Hematopoietic multipotent progenitor cell treated with erythropoietin and hydrocortisone succinate and interleukin-3 and kit ligand, for 17 days (in vitro differentiated cells): ENCODE results near the gene CCBE1.
"Not testable (repeated sequence)": the region's sequence is repeated elsewhere in the genome, so short reads cannot be mapped to it uniquely, and the experiment has no call there.

ENCODE experiments used
- DNase-seq: peaks from one replicate; pipeline ENCODE4 v3.0.0-alpha.2; 2015; ENCODE audit warnings: low spot score

Gene CCBE1

GRCh38 chr18:59681521-59682004, 15.7 kb downstream of the CCBE1 start:
- DNase-seq: no peak

DNA sequence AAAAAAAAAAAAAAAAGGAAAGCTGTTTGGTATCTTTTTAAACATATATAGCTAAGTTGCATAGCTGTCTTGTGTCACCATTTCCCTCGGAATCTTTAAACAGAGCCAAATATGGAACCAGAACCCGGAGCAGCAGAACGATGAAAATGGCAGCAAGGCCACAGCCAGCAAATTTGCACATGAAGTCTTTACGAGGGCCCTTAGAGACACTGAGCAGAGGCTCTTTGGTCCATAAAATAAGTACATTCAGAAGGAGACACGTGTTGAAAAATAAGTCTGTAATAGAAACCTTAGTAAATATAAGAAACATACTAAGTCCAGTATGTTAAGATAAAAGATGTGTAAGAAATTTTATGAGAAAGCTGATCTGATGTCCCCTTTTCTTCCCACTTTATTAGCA, 16.2 kb downstream of the CCBE1 start:
- no peak for DNase-seq

DNA sequence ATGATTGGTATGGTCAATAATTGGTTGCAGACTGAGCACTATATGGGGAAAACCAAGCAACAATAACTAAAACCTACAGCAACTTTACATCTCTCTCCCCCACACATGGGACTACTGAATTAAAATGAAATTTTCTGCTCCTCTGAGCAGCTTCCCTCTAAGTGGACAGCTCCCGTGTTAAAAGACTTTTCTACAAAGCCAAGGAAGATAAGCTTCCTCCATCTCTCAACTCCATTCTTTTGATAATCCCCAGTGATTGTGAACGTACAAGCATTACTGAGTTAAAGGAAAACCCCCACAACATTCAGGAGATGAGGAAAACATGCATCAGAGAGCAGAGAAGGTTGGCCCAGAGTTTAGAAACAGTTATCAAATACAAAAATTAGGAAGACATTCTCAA, 21.9 kb downstream of the CCBE1 start:
- no peak for DNase-seq

DNA sequence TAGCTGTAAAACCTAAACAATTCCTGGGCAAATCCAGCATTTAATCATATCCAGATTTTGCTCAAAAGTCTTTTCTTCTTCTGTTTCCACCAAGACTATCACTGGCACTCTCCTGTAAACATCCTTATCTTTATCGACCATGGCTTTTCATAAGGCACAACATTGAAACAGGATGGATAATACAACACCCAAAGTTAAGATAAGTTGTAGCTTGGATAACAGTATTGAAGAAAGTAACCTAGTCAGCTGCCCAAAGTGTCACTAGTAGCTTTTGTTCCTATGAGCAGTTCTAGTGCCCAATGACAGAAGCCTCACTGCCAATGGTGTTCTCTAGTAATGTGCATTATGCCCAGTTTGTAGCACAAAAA, 22.3 kb downstream of the CCBE1 start:
- no peak for DNase-seq

- DNase-seq: no peak
Measured at GRCh38 chr18:59674186-59674902, 22.9 kb downstream of the CCBE1 start.

DNA sequence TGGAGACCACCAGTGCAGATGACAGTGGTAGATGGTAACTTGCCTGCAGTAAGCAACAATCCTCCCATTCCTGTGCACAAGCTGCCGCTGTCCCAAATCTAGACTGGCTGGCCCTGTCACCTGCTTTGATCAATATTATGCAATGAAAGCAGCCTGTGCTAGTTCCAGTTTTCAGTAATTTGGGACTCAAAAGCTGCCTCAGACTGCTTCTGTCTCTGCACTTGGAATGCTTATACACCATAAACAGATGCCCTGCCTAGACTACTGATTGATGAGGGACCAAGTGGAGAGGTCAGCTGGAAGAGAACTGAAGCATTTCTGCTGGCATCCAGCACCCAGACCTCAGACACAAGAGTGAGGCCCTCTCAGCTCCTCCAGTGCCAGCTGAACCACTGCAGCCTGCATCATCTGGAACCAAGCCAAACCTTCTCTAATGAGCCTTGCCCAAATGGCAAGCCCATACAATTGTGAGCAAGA, 24.9 kb downstream of the CCBE1 start:
- no peak for DNase-seq

GRCh38 chr18:59671551-59671950, 25.7 kb downstream of the CCBE1 start:
- no peak for DNase-seq

DNA sequence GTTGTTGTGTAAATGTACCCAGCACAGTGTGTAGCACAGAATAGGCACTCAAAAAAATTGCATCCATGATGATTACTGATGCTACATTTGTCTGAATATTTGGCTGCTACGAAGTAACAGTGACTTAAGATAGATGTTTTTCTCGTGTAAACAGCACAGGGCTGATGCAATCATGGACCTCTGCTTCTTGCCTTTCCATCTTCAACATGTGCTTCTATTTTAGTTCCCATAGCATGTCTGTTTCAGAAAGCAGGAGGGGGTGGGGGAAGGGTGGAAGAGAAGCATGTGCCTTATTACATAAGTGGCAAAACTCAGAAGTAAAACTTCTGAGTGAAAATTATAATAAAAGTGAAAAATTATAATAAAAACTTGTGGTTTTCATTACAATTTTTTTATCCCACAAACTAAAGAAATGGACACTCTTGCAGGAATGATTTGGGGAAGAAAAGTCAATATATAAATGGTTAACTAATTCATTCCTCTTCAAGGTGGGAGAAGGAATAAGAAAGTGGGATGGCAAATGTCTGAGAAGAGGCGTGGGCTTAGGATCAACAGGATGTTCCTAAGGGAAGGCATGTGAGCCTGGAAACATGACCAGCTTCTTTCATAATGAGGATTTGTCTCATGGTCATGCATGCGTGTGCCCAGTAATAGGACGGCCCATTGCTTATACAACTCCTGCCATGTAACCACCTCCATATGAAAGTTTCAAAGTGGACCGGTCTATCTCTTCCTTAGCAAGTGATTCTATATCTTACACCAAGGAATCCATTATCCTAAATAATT, 27.2 kb downstream of the CCBE1 start:
- DNase-seq: no peak

DNA sequence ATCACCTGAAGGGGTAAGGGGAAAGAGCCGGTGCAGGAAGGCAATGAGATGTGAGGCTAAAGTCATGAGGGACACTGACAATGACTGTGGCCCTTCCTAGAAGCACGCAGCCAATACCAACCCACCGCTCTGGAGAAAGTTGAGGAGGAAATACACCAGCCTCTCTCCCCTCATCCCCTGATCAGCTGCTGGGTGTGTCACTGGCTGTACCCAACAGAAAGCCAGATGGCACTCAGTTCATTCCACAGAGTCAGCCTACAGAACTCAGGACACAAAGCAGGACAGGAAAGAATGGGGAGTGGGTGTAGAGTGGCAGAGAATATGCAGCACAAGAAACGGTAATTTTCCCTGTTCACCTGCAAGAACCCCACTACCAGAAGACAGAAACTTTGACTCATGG, 29.7 kb downstream of the CCBE1 start:
- no peak for DNase-seq

- DNase-seq: not testable (repeated sequence)
Measured at GRCh38 chr18:59666007-59666402, 31.2 kb downstream of the CCBE1 start.

DNA sequence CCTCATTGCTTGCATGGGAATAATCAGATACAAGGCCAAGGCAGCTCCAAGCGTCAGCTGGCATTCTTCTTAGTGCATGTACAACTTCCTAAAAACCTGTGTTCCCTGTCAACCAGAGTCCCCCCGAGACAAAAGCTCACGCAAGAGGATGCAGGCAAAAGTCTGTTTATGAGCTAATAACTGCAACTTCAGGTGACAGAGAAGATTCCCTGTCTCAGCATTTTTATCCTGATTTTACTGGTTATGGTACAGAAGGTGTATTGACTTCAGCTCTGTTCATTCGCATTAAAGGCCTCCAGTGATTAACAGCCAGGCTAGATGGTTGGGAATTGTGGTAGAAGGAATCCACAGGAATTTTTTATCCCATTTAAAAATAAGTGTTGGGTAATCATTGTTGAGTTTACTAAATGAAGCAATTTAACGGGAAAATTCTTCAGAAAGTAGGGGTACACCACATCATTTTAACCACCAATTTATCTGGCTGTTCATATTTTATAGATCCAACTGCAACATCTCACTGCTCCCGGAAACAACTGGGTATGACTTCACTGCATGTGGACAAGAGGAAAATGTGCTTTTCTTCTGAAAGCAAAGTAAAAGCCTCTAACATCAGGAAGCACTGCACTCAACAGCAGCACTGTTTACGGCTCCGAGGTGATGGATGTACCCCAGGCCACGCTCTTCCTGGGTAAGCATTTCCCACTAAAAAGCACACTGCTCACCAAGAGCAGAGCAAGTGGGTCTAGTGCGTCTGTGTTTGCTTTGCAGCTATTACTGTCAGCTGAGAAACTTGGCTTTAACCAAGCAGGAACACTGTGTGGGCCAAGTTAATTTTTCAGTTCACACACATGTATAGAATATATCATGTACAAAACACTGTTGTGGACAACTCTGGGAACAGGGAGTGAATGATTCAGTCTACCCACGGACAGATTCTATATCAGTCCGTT, 31.9 kb downstream of the CCBE1 start:
- no peak for DNase-seq

DNA sequence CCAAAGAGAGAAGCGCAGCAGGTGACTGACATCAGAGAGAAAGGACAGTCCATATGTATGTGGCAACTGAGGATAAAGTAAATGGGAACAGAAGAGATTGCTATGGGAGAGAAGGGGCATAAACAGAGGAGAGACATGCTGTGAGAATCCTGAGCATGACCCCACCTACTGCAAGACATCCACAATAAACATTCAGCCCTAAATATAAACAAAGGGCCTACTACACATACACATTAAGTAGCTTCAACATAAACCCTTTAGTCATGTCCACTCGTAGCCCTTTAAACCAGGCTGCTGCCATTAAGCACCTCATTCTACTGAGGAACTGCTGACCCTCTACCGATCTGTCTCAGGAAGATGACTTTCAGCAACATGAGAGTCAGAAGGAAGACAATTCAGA, 32.9 kb downstream of the CCBE1 start:
- no peak for DNase-seq

DNA sequence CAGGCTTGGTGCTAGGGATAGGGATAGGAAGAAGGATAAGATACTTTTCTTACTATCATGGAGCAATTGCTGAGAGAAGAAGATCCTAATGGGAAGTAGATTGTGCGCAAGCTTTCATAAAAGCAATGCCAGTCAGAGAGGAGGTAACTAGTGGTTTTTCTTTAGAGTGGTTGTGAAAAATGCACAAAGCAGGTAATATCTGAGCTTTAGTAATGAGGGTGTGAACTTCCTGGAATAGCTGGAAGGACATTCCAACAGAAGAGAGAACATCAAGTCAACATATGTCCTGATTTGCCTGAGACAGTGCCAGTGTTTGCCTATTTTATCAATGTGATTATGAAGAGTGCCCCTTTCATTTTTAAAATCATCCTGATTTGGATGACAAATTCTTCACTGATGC, 34.1 kb downstream of the CCBE1 start:
- DNase-seq: no peak

GRCh38 chr18:59661891-59662701, 35.1 kb downstream of the CCBE1 start:
- no peak for DNase-seq

- no peak for DNase-seq
Measured at GRCh38 chr18:59660786-59661743, 36.2 kb downstream of the CCBE1 start.

- DNase-seq: no peak
Measured at GRCh38 chr18:59660366-59660765, 36.9 kb downstream of the CCBE1 start.

- no peak for DNase-seq
Measured at GRCh38 chr18:59659508-59660170, 37.6 kb downstream of the CCBE1 start.

- no peak for DNase-seq
Measured at GRCh38 chr18:59658941-59659340, 38.3 kb downstream of the CCBE1 start.

GRCh38 chr18:59657012-59657411, 40.2 kb downstream of the CCBE1 start:
- no peak for DNase-seq
